Measurements from ENCODE around the gene MREG.

GRCh38 chr2:216041438-216041837 lies 28.1 kb upstream of the MREG start:
- no peak for TF ChIP-seq CTCF (IDR thresholded peaks at IDR 0.05; ENCODE audit: low read depth, low read length)
- TF ChIP-seq MYC (IDR thresholded peaks at IDR 0.05; ENCODE audit: low read depth, low read length): no peak
- no peak for TF ChIP-seq POLR2A (IDR thresholded peaks at IDR 0.05; ENCODE audit: extremely low read depth, insufficient read length)
- TF ChIP-seq MAX (IDR thresholded peaks at IDR 0.05; ENCODE audit: low read depth, low read length): no peak

All from NB4 (cell line).